B cell (primary cell): ENCODE measurements around the gene KLHL7.

Experiments used
- EZH2 ChIP-seq: IDR thresholded peaks from 2 replicates; pipeline ENCODE4 v1.6.1; 2012; ENCODE audit warnings: borderline replicate concordance, low read depth, mild to moderate bottlenecking, moderate library complexity, low read length; ENCODE audit not compliant: insufficient read depth, poor library complexity, severe bottlenecking
- TF ChIP-seq, protein P1 (sequence below): fragments of 200-600 bp; IDR thresholded peaks from one replicate; pipeline ENCODE4 v1.8.0; 2022; ENCODE audit warnings: antibody characterized with exemption, mild to moderate bottlenecking

GRCh38 chr7:23220690-23221305 lies 115.2 kb downstream of the KLHL7 start:
- no peak for TF ChIP-seq EZH2
- TF ChIP-seq, protein P1, sequence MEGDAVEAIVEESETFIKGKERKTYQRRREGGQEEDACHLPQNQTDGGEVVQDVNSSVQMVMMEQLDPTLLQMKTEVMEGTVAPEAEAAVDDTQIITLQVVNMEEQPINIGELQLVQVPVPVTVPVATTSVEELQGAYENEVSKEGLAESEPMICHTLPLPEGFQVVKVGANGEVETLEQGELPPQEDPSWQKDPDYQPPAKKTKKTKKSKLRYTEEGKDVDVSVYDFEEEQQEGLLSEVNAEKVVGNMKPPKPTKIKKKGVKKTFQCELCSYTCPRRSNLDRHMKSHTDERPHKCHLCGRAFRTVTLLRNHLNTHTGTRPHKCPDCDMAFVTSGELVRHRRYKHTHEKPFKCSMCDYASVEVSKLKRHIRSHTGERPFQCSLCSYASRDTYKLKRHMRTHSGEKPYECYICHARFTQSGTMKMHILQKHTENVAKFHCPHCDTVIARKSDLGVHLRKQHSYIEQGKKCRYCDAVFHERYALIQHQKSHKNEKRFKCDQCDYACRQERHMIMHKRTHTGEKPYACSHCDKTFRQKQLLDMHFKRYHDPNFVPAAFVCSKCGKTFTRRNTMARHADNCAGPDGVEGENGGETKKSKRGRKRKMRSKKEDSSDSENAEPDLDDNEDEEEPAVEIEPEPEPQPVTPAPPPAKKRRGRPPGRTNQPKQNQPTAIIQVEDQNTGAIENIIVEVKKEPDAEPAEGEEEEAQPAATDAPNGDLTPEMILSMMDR = no peak
